HepG2 (cell line): Measurements from ENCODE around the gene GALNTL6. TPM values are rescaled to one million over a fixed set of nuclear protein-coding genes. Genes with fewer than 3 reads are reported as not detected.

Experiments used
- ATAC-seq: fragments of 200-7000 bp; cut with Tn5 transposase; 3 replicates; pipeline ENCODE4 v1.9.1; 2020; ENCODE audit warnings: mild to moderate bottlenecking, moderate library complexity
- BruUV-seq: library from RNA; stranded (reverse); fragments of 400-500 nt; replicated peaks from 2 replicates; lab custom pipeline; 2021; lab: Mats Ljungman, UMichigan
- CTCF ChIA-PET: fragments of 300-600 bp; formaldehyde crosslinking; extraction: SDS; loops from one replicate; lab custom pipeline; 2021; ENCODE audit warnings: low total read pairs, inconsistent platforms, low intra/inter-chr PET ratio; lab: Yijun Ruan, JAX
- POLR2A ChIA-PET: fragments of 350-600 bp; sonication (Branson Sonifier 250); formaldehyde crosslinking; loops from one replicate; lab custom pipeline; 2020; ENCODE audit warnings: antibody characterized with exemption, inconsistent platforms; lab: Yijun Ruan, JAX
- DNase-seq: peaks from one replicate; pipeline ENCODE4 v3.0.0-alpha.2; 2015; ENCODE audit warnings: low spot score
- FAIRE-seq: peaks from 3 replicates; lab custom pipeline; 2011; peaks lifted over from hg19 to GRCh38; lab: Jason Lieb, UNC
- H2AFZ ChIP-seq: one replicate; pipeline ENCODE4 v1.6.1; 2011; ENCODE audit warnings: low read length, inconsistent platforms
- H3K27ac ChIP-seq: fragments of 300-600 bp; 3 replicates; pipeline ENCODE4 v1.8.0; 2011; ENCODE audit warnings: mixed run types, mild to moderate bottlenecking, mixed read lengths, low read length, inconsistent platforms; ENCODE audit not compliant: insufficient read depth; ENCODE audit errors: extremely low read length
- H3K27me3 ChIP-seq, 2 experiments: fragments of 200-600 bp in 1 of 2; 2 replicates in 1 of 2; 3 replicates in 1 of 2; pipeline versions ENCODE4 v1.6.0 to v1.8.0; 2011; ENCODE audit warnings: low read length in 2 of 2, mild to moderate bottlenecking in 2 of 2, moderate library complexity in 2 of 2, inconsistent platforms in 1 of 2; ENCODE audit not compliant: insufficient read depth in 2 of 2, control insufficient read depth in 1 of 2
- H3K36me3 ChIP-seq, 2 experiments: fragments of 200-600 bp in 1 of 2; replicated peaks in 1 of 2; 2 replicates in 1 of 2; 3 replicates in 1 of 2; pipeline versions ENCODE4 v1.5.1 to v1.8.0; 2011; ENCODE audit warnings: low read length in 2 of 2, inconsistent platforms in 1 of 2; ENCODE audit not compliant: insufficient read depth in 2 of 2, control insufficient read depth in 1 of 2
- H3K4me1 ChIP-seq: 2 replicates; pipeline ENCODE4 v1.5.1; 2012; ENCODE audit warnings: low read length, inconsistent platforms; ENCODE audit not compliant: insufficient read depth
- H3K4me2 ChIP-seq: 2 replicates; pipeline ENCODE4 v1.6.0; 2011; ENCODE audit warnings: low read depth, low read length, inconsistent platforms
- H3K4me3 ChIP-seq, 3 experiments: fragments of 200-600 bp in 1 of 3; sonication (generic), shearing (Covaris generic) in 1 of 3; replicated peaks in 1 of 3; 2 replicates each; pipeline ENCODE4 v1.5.1; 2011 to 2016; ENCODE audit warnings: low read length in 3 of 3, inconsistent platforms in 2 of 3, low read depth in 2 of 3, mild to moderate bottlenecking in 2 of 3, control low read depth in 1 of 3, mixed read lengths in 1 of 3; ENCODE audit not compliant: insufficient read depth in 1 of 3
- H3K79me2 ChIP-seq: one replicate; pipeline ENCODE4 v1.6.1; 2011; ENCODE audit warnings: low read length, inconsistent platforms; ENCODE audit not compliant: insufficient read depth
- H3K9ac ChIP-seq: 2 replicates; pipeline ENCODE4 v1.6.0; 2011; ENCODE audit warnings: mild to moderate bottlenecking, low read depth, low read length, inconsistent platforms; ENCODE audit not compliant: insufficient read depth
- H3K9me3 ChIP-seq: 2 replicates; pipeline ENCODE4 v1.5.1; 2012; ENCODE audit warnings: mild to moderate bottlenecking, low read length
- H4K20me1 ChIP-seq: 2 replicates; pipeline ENCODE4 v1.6.0; 2011; ENCODE audit warnings: inconsistent platforms, mild to moderate bottlenecking, low read length, moderate library complexity; ENCODE audit not compliant: insufficient read depth
- BHLHE40 ChIP-seq: IDR thresholded peaks from 2 replicates; pipeline ENCODE4 v1.6.1; 2011; ENCODE audit warnings: low read length, improper control_type of control experiment
- EHMT2 ChIP-seq: fragments of 200-600 bp; sonication (generic); IDR thresholded peaks from 2 replicates; pipeline ENCODE4 v1.7.0; 2017; ENCODE audit warnings: antibody characterized with exemption, low read depth, low read length, borderline replicate concordance
- KAT2B ChIP-seq: fragments of 150-350 bp; IDR thresholded peaks from 2 replicates; pipeline ENCODE4 v1.6.1; 2014; ENCODE audit warnings: low read depth, low read length, borderline replicate concordance
- MIER3 ChIP-seq: IDR thresholded peaks from 2 replicates; pipeline ENCODE4 v1.6.1; 2016; ENCODE audit warnings: missing compliant biosample characterization, borderline replicate concordance
- MTA3 ChIP-seq: sonication (generic); formaldehyde crosslinking; IDR thresholded peaks from 2 replicates; pipeline ENCODE4 v1.4.0; 2020; ENCODE audit warnings: missing genetic modification reagents
- NCOR1 ChIP-seq: fragments of 200-600 bp; sonication (generic); IDR thresholded peaks from 2 replicates; pipeline ENCODE4 v1.7.0; 2017; ENCODE audit warnings: antibody characterized with exemption, low read length, borderline replicate concordance
- REXO4 ChIP-seq: sonication (generic); formaldehyde crosslinking; IDR thresholded peaks from 2 replicates; pipeline ENCODE4 v1.8.0; 2022; ENCODE audit warnings: missing genetic modification reagents, mild to moderate bottlenecking, borderline replicate concordance
- RNF2 ChIP-seq: fragments of 450-650 bp; conservative IDR thresholded peaks from 2 replicates; pipeline ENCODE4 v1.6.1; 2016; ENCODE audit warnings: low read depth
- ZFP62 ChIP-seq: sonication (generic); formaldehyde crosslinking; IDR thresholded peaks from 2 replicates; pipeline ENCODE4 v1.4.0; 2020; ENCODE audit warnings: missing genetic modification reagents
- ZNF670 ChIP-seq: sonication (generic); formaldehyde crosslinking; IDR thresholded peaks from 2 replicates; pipeline ENCODE4 v1.8.0; 2022; ENCODE audit warnings: mild to moderate bottlenecking, missing genetic modification reagents, borderline replicate concordance
- ZNF672 ChIP-seq: sonication (generic); formaldehyde crosslinking; IDR thresholded peaks from 2 replicates; pipeline ENCODE4 v1.8.1; 2022; ENCODE audit warnings: missing genetic modification reagents
- ZNF773 ChIP-seq: sonication (generic); formaldehyde crosslinking; IDR thresholded peaks from 2 replicates; pipeline ENCODE4 v1.4.0; 2020; ENCODE audit warnings: missing genetic modification reagents, borderline replicate concordance
- ZSCAN9 ChIP-seq: IDR thresholded peaks from 2 replicates; pipeline ENCODE4 v1.6.1; 2016; ENCODE audit warnings: borderline replicate concordance
- WGBS: methylation state at CpG from one replicate; pipeline ENCODE4 v1.1.6; 2017; ENCODE audit warnings: low lambda C conversion rate; 5-methylcytosine and 5-hydroxymethylcytosine counted together
- in situ Hi-C: cut with HindIII; loops from 2 replicates; pipeline ENCODE4 v1.10.0; 2017; ENCODE audit warnings: low pct_unique_long_range_greater_than_20kb; ENCODE audit not compliant: extremely low pct_ligation_motif_present
- intact Hi-C: fragments of 100-400 bp; cut with micrococcal nuclease; formaldehyde crosslinking; loops from one replicate; pipeline ENCODE4 v1.10.0; 2022; ENCODE audit not compliant: unreplicated experiment
- polyA plus RNA-seq, 8 experiments: library from polyadenylated mRNA; depleted of rRNA in 3 of 8; stranded (reverse) in 7 of 8; unstranded in 1 of 8; fragments of >200 nt; fragmentation: Illumina TruSeq in 4 of 8; extraction: Trizol in 4 of 8; gene quantifications; 2 replicates each; pipeline versions ENCODE4 v1.2.1 to v1.2.3, GENCODE V29; 2011 to 2016; ENCODE audit warnings: low read depth in 4 of 8, missing spikeins in 1 of 8, mixed read lengths in 1 of 8; ENCODE audit not compliant: insufficient read depth in 1 of 8
- total RNA-seq, 5 experiments: library from RNA; depleted of rRNA; stranded (reverse); fragments of >200 nt; fragmentation: Illumina TruSeq; extraction: Trizol; gene quantifications; 2 replicates each; pipeline ENCODE4 v1.2.3, GENCODE V29; 2016; ENCODE audit warnings: low read depth in 1 of 5
- TF ChIP-seq, protein P1 (sequence below): sonication (generic); formaldehyde crosslinking; IDR thresholded peaks from 2 replicates; pipeline ENCODE4 v1.4.0; 2020; ENCODE audit warnings: missing genetic modification reagents, borderline replicate concordance
- TF ChIP-seq, protein P2 (sequence below): sonication (generic); formaldehyde crosslinking; IDR thresholded peaks from 2 replicates; pipeline ENCODE4 v1.5.1; 2020; ENCODE audit warnings: mild to moderate bottlenecking, missing genetic modification reagents
- TF ChIP-seq, protein P3 (sequence below): sonication (generic); formaldehyde crosslinking; IDR thresholded peaks from 2 replicates; pipeline ENCODE4 v1.4.0; 2020; ENCODE audit warnings: missing genetic modification reagents, mild to moderate bottlenecking, borderline replicate concordance

The GALNTL6 gene
- total and polyA plus RNA-seq, 2 of the 13 experiments (the other 11 are each of a cell fraction or from before 2014, with no cell fraction given) = not detected

DNA sequence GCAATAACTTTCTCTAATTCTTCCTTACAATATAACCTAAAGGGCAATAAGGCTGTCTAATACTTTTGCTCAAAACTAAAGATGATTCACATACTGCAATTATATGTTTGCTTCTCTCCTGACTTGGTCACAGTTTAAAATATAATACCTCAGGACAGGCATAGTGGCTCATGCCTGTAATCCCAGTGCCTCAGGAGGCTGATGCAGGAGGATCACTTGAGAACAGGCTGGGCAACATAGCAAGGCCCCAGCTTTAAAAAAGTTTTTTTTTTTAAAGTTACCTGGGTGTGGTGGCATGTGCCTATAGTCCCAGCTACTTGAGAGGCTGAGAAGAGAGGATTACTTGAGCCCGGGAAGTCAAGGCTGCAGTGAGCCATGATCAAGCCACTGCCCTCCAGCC is 1125.7 kb downstream of the GALNTL6 start:
- POLR2A ChIA-PET = no interaction called here
- Histone ChIP-seq H3K27me3 (no peaks in the 10 kb centered on the region), H4K20me1 (no peaks in the 10 kb centered on the region), H3K36me3 (no peaks in the 10 kb centered on the region), H3K79me2 (no peaks in the 10 kb centered on the region), H3K4me1 (no peaks in the 10 kb centered on the region), H3K27ac (no peak overlapping the region), H3K4me2 (no peak overlapping the region), H2AFZ (no peak overlapping the region), H3K9me3 (no peaks in the 10 kb centered on the region), H3K4me3 (no peak overlapping the region), H3K9ac (no peak overlapping the region)
- 0% methylated on average over 1 of the region's 1 CpG for WGBS
- no peak for FAIRE-seq
- DNase-seq = no peak
- ATAC-seq = no peak
- in situ Hi-C loops (no loop called here), intact Hi-C loops (no loop called here)
- no TSS peak for BruUV-seq
- CTCF ChIA-PET = no interaction called here
- TF ChIP-seq ZNF773 (no peak), REXO4 (CRISPR knock-in tag) (no peak), BHLHE40 (no peak), ZFP62 (CRISPR knock-in tag) (no peak), MTA3 (no peak), EHMT2 (no peak), ZNF670 (no peak), ZNF672 (CRISPR knock-in tag) (no peak), KAT2B (no peak), MIER3 (no peak), RNF2 (no peak), ZSCAN9 (no peak), NCOR1 (no peak)
- TF ChIP-seq, protein P1, sequence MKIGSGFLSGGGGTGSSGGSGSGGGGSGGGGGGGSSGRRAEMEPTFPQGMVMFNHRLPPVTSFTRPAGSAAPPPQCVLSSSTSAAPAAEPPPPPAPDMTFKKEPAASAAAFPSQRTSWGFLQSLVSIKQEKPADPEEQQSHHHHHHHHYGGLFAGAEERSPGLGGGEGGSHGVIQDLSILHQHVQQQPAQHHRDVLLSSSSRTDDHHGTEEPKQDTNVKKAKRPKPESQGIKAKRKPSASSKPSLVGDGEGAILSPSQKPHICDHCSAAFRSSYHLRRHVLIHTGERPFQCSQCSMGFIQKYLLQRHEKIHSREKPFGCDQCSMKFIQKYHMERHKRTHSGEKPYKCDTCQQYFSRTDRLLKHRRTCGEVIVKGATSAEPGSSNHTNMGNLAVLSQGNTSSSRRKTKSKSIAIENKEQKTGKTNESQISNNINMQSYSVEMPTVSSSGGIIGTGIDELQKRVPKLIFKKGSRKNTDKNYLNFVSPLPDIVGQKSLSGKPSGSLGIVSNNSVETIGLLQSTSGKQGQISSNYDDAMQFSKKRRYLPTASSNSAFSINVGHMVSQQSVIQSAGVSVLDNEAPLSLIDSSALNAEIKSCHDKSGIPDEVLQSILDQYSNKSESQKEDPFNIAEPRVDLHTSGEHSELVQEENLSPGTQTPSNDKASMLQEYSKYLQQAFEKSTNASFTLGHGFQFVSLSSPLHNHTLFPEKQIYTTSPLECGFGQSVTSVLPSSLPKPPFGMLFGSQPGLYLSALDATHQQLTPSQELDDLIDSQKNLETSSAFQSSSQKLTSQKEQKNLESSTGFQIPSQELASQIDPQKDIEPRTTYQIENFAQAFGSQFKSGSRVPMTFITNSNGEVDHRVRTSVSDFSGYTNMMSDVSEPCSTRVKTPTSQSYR (CRISPR knock-in tag) = no peak
- TF ChIP-seq, protein P2, sequence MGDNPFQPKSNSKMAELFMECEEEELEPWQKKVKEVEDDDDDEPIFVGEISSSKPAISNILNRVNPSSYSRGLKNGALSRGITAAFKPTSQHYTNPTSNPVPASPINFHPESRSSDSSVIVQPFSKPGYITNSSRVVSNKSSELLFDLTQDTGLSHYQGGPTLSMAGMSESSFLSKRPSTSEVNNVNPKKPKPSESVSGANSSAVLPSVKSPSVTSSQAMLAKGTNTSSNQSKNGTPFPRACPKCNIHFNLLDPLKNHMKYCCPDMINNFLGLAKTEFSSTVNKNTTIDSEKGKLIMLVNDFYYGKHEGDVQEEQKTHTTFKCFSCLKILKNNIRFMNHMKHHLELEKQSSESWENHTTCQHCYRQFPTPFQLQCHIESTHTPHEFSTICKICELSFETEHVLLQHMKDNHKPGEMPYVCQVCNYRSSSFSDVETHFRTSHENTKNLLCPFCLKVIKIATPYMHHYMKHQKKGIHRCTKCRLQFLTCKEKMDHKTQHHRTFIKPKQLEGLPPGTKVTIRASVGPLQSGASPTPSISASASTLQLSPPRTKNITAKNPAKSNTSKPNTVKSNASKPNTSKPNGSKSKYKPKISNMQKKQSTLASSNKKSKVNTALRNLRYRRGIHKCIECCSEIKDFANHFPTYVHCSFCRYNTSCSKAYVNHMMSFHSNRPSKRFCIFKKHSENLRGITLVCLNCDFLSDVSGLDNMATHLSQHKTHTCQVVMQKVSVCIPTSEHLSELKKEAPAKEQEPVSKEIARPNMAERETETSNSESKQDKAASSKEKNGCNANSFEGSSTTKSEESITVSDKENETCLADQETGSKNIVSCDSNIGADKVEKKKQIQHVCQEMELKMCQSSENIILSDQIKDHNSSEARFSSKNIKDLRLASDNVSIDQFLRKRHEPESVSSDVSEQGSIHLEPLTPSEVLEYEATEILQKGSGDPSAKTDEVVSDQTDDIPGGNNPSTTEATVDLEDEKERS (CRISPR knock-in tag) = no peak
- TF ChIP-seq, protein P3, sequence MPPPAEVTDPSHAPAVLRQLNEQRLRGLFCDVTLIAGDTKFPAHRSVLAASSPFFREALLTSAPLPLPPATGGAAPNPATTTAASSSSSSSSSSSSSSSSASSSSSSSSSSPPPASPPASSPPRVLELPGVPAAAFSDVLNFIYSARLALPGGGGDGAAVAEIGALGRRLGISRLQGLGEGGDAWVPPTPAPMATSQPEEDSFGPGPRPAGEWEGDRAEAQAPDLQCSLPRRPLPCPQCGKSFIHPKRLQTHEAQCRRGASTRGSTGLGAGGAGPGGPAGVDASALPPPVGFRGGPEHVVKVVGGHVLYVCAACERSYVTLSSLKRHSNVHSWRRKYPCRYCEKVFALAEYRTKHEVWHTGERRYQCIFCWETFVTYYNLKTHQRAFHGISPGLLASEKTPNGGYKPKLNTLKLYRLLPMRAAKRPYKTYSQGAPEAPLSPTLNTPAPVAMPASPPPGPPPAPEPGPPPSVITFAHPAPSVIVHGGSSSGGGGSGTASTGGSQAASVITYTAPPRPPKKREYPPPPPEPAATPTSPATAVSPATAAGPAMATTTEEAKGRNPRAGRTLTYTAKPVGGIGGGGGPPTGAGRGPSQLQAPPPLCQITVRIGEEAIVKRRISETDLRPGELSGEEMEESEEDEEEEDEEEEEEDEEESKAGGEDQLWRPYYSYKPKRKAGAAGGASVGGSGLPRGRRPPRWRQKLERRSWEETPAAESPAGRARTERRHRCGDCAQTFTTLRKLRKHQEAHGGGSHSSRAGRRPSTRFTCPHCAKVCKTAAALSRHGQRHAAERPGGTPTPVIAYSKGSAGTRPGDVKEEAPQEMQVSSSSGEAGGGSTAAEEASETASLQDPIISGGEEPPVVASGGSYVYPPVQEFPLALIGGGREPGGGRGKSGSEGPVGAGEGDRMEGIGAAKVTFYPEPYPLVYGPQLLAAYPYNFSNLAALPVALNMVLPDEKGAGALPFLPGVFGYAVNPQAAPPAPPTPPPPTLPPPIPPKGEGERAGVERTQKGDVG (CRISPR knock-in tag) = no peak
